GM23248 (cell line): ENCODE measurements around the gene RNF213. TPM values are rescaled to one million over a fixed set of nuclear protein-coding genes. Genes with fewer than 3 reads are reported as not detected.
A peak's percentile ranks its signal among the peaks of the same experiment; 100 is the strongest.
"Not testable (repeated sequence)": the region's sequence is repeated elsewhere in the genome, so short reads cannot be mapped to it uniquely, and the experiment has no call there.

Experiments
- DNase-seq: peaks from one replicate; pipeline ENCODE4 v3.0.0-alpha.2; 2015
- H2AFZ ChIP-seq: fragments of 200-600 bp; sonication (generic); 2 replicates; pipeline ENCODE4 v1.6.1; 2016; ENCODE audit warnings: antibody characterized with exemption
- H3F3A ChIP-seq: fragments of 200-600 bp; sonication (generic); 2 replicates; pipeline ENCODE4 v1.6.1; 2016; ENCODE audit warnings: mild to moderate bottlenecking, antibody characterized with exemption, mixed run types; ENCODE audit not compliant: insufficient read depth
- H3K27ac ChIP-seq: fragments of 200-600 bp; sonication (generic); 2 replicates; pipeline ENCODE4 v1.5.1; 2016; ENCODE audit warnings: mild to moderate bottlenecking
- H3K27me3 ChIP-seq: fragments of 200-600 bp; sonication (generic); replicated peaks from 2 replicates; pipeline ENCODE4 v1.6.1; 2016; ENCODE audit warnings: mild to moderate bottlenecking; ENCODE audit not compliant: insufficient read depth
- H3K36me3 ChIP-seq: fragments of 200-600 bp; sonication (generic); 2 replicates; pipeline ENCODE4 v1.6.1; 2016; ENCODE audit warnings: low read depth, mild to moderate bottlenecking
- H3K4me1 ChIP-seq: fragments of 200-600 bp; sonication (generic); 2 replicates; pipeline ENCODE4 v1.6.1; 2016; ENCODE audit warnings: mild to moderate bottlenecking; ENCODE audit not compliant: insufficient read depth
- H3K4me2 ChIP-seq: fragments of 200-600 bp; sonication (generic); one replicate; pipeline ENCODE4 v1.6.1; 2016; ENCODE audit warnings: mild to moderate bottlenecking; ENCODE audit not compliant: unreplicated experiment
- H3K4me3 ChIP-seq: fragments of 200-600 bp; sonication (generic); 2 replicates; pipeline ENCODE4 v1.5.1; 2016; ENCODE audit warnings: mild to moderate bottlenecking
- H3K79me2 ChIP-seq: fragments of 200-600 bp; sonication (generic); 2 replicates; pipeline ENCODE4 v1.6.1; 2016; ENCODE audit warnings: mild to moderate bottlenecking; ENCODE audit not compliant: insufficient read depth
- H3K9ac ChIP-seq: fragments of 200-600 bp; sonication (generic); 2 replicates; pipeline ENCODE4 v1.6.1; 2016; ENCODE audit warnings: mild to moderate bottlenecking
- H3K9me2 ChIP-seq: fragments of 200-600 bp; sonication (generic); 2 replicates; pipeline ENCODE4 v1.6.1; 2016; ENCODE audit warnings: mixed run types, mild to moderate bottlenecking, moderate library complexity; ENCODE audit not compliant: insufficient read depth
- H3K9me3 ChIP-seq: fragments of 200-600 bp; sonication (generic); one replicate; pipeline ENCODE4 v1.6.1; 2017; ENCODE audit warnings: low read depth
- H4K20me1 ChIP-seq: fragments of 200-600 bp; sonication (generic); 2 replicates; pipeline ENCODE4 v1.6.0; 2016; ENCODE audit not compliant: insufficient read depth
- EZH2 ChIP-seq: fragments of 200-600 bp; sonication (generic); IDR thresholded peaks from 2 replicates; pipeline ENCODE4 v1.6.1; 2018; ENCODE audit warnings: antibody characterized with exemption, mild to moderate bottlenecking; ENCODE audit not compliant: insufficient read depth, poor library complexity, severe bottlenecking
- EZH2phosphoT487 ChIP-seq: fragments of 200-600 bp; sonication (generic); IDR thresholded peaks from 2 replicates; pipeline ENCODE4 v1.6.1; 2018; ENCODE audit warnings: antibody characterized with exemption, moderate library complexity, mild to moderate bottlenecking, low read depth; ENCODE audit not compliant: insufficient read depth
- WGBS, 2 experiments: methylation state at CpG; one replicate each; pipeline ENCODE4 v1.1.6; 2015 to 2017; ENCODE audit warnings: low lambda C conversion rate in 2 of 2, low coverage in 1 of 2; ENCODE audit errors: missing lambda C conversion rate in 2 of 2; 5-methylcytosine and 5-hydroxymethylcytosine counted together
- in situ Hi-C: fragments of 300-500 bp; cut with MboI; formaldehyde crosslinking; loops from 2 replicates; pipeline ENCODE4 v1.15.0; 2020
- polyA plus RNA-seq: library from polyadenylated mRNA; unstranded; fragments of >200 nt; fragmentation: Nextera tagmentation; extraction: Ambion mirVana; gene quantifications from 2 replicates; pipeline ENCODE4 v1.2.1, GENCODE V29; 2016
- total RNA-seq: library from RNA; depleted of rRNA; stranded (reverse); fragments of >200 nt; shearing (Covaris generic); gene quantifications from 2 replicates; pipeline ENCODE4 v1.2.3, GENCODE V29; 2014

Gene RNF213
- total and polyA plus RNA-seq, 2 experiments from 2014 or later = 18.8 to 45.0 TPM

DNA sequence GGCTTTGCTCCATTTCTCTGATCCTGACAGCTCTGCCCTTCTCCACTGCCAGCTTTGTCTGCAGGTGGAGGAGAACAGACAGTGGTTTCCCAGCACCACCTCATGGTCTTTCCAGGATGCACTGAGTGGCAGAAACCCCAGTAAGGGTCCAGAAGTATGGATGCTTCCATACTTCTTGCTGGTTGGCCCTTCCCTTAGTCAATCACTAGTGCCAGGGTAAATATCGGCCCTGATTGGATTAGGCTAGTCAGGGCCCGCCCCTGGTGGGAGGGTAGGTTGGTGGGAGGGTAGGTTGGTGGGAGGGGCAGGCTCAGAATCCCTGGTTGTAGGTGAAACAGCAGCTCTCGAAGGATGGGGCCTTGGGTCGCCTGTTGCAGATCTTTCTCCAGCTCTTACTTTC, 10.2 kb downstream of the RNF213 start:
- peak; percentile 37 for DNase-seq
- in situ Hi-C loops = no loop called here
- Histone ChIP-seq H4K20me1 (no peaks in the 10 kb centered on the region), H3K27me3 (no peaks in the 10 kb centered on the region), H3K4me3 (no peak overlapping the region), H3K9me2 (no peaks in the 10 kb centered on the region), H2AFZ (no peak overlapping the region), H3K9me3 (no peaks in the 10 kb centered on the region), H3K9ac (no peak overlapping the region), H3K4me1 (no peaks in the 10 kb centered on the region), H3K4me2 (no peak overlapping the region), H3K79me2 (peaks cover 4% of the 10 kb centered on the region), H3F3A (no peaks in the 10 kb centered on the region; the same call in 1 of the 2 replicates), H3K27ac (no peak overlapping the region), H3K36me3 (peaks cover 3% of the 10 kb centered on the region; the same call in 1 of the 2 replicates)
- TF ChIP-seq EZH2 = no peak
- TF ChIP-seq EZH2phosphoT487 = no peak
- WGBS, 2 experiments = 74 to 79% methylated on average over 4 of the region's 4 CpGs

DNA sequence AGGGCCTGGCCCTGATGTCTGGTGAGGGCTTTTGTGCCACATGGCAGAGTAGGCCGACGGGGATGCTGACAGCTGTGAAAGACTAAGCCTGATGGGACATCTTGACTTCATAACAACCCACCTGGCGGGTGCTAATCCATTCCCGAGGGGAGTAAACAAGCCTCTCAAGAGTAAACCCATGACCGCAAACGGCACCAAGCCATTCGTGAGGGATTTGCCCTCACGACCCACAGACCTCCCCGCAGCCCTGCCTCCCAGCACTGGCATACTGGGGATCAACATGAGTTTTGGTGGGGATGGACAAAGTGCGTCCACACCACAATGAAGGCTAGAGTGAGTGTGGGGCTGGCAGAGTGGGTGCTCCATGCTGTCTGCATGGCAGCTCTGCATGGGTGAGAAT, 11.7 kb downstream of the RNF213 start:
- H3K27ac ChIP-seq = no peak overlapping the region
- no peaks in the 10 kb centered on the region for H3K4me1 ChIP-seq
- TF ChIP-seq EZH2phosphoT487 (no peak), EZH2 (no peak)
- in situ Hi-C loops = no loop called here
- no peaks in the 10 kb centered on the region for H3K27me3 ChIP-seq
- no peaks in the 10 kb centered on the region for H4K20me1 ChIP-seq
- H2AFZ ChIP-seq = no peak overlapping the region
- H3K4me2 ChIP-seq = no peak overlapping the region
- H3K9me2 ChIP-seq = no peaks in the 10 kb centered on the region
- DNase-seq = no peak
- WGBS, 2 experiments = 89 to 95% methylated on average over 10 of the region's 10 CpGs
- no peak overlapping the region for H3K9ac ChIP-seq
- no peak overlapping the region for H3K4me3 ChIP-seq
- peaks cover 4% of the 10 kb centered on the region for H3K79me2 ChIP-seq
- no peaks in the 10 kb centered on the region; the same call in 1 of the 2 replicates for H3F3A ChIP-seq
- H3K9me3 ChIP-seq = no peaks in the 10 kb centered on the region
- peaks cover 3% of the 10 kb centered on the region; the same call in 1 of the 2 replicates for H3K36me3 ChIP-seq

DNA sequence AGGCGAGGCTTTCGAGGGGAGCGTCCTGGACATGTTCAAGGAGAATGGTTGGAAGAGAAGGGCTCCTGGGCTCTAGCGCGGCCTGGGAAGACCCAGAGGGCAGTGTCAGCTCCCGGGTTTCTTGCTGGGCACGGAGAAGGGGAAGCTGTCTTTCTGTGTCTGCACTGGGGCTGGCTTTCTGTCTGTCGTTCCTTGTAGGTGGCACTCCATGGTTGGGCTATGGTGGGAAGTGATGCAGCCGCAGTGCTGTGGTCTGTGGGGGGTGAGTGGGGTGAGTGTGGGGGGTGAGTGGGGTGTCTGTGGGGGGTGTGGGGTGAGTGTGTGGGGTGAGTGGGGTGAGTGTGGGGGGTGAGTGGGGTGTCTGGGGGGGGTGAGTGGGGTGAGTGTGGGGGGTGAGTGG, 13.7 kb downstream of the RNF213 start:
- no peak for DNase-seq
- Histone ChIP-seq H3K36me3 (peaks cover 3% of the 10 kb centered on the region; the same call in 1 of the 2 replicates), H3K27ac (no peak overlapping the region), H3K9me2 (no peaks in the 10 kb centered on the region), H3K4me2 (no peak overlapping the region), H3K4me1 (peaks cover 5% of the 10 kb centered on the region; the same call in 1 of the 2 replicates), H3F3A (no peaks in the 10 kb centered on the region; the same call in 1 of the 2 replicates), H3K9me3 (no peaks in the 10 kb centered on the region), H3K79me2 (no peaks in the 10 kb centered on the region; the same call in 1 of the 2 replicates), H2AFZ (no peak overlapping the region), H3K9ac (no peak overlapping the region), H4K20me1 (no peaks in the 10 kb centered on the region), H3K27me3 (no peaks in the 10 kb centered on the region), H3K4me3 (no peak overlapping the region)
- TF ChIP-seq EZH2phosphoT487 (no peak), EZH2 (no peak)
- 79 to 83% methylated on average over 9 of the region's 9 CpGs for WGBS, 2 experiments
- in situ Hi-C loops = no loop called here

DNA sequence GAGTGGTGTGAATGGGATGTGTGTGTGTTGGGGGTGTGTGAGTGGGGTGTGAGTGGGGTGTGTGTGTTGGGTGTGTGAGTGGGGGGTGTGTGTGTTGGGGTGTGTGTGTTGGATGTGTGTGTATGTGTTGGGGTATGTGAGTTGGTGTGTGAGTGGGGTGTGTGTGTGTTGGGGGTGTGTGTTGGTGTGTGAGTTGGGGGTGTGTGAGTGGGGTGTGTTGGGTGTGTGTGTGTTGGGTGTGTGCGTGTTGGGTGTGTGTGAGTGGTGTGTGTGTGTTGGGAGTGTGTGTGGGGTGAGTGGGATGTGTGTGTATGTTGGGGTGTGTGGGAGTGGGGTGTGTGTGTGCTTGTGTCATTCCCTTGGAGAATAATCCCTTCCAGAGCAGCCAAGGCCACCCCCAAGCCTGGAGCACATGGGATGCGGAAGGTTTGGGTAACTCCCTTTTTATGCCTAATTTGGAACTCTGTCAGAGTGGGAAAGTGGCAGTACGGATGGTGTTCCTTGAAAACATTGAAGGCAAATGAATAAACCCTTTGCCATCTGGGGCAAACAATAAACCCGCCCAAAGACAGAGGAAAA, 14.3 kb downstream of the RNF213 start:
- Histone ChIP-seq H3K27ac (no peak overlapping the region), H3K4me1 (peaks cover 9% of the 10 kb centered on the region; the same call in 1 of the 2 replicates), H3K4me2 (no peak overlapping the region), H4K20me1 (no peaks in the 10 kb centered on the region), H3K9me2 (no peaks in the 10 kb centered on the region), H3K27me3 (no peaks in the 10 kb centered on the region), H3K9ac (no peak overlapping the region), H3K36me3 (no peaks in the 10 kb centered on the region; the same call in 1 of the 2 replicates), H3K9me3 (no peaks in the 10 kb centered on the region), H2AFZ (no peak overlapping the region), H3K79me2 (no peaks in the 10 kb centered on the region; the same call in 1 of the 2 replicates), H3K4me3 (no peak overlapping the region), H3F3A (no peaks in the 10 kb centered on the region)
- DNase-seq = no peak
- in situ Hi-C loops = no loop called here
- TF ChIP-seq EZH2 (no peak), EZH2phosphoT487 (no peak)
- 74 to 82% methylated on average over 3 to 4 of the region's 4 CpGs for WGBS, 2 experiments

DNA sequence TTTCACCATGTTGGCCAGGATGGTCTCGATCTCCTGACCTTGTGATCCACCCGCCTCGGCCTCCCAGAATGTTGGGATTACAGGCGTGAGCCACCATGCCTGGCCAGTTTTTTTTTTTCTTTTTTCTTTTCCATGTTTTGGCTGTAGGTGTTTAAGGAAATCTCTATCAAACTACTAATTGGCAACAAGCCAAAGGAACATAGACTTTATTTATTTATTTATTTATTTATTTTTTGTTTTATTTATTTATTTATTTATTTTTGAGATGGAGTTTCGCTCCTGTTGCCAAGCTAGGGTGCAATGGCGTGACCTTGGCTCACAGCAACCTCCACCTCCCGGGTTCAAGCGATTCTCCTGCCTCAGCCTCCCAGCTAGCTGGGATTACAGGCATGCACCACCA, 15.2 kb downstream of the RNF213 start:
- in situ Hi-C loops, H3K79me2 ChIP-seq, H3K27me3 ChIP-seq, H3K9me3 ChIP-seq, H3K36me3 ChIP-seq, H2AFZ ChIP-seq, H3K4me2 ChIP-seq, H3K4me3 ChIP-seq, H3K9ac ChIP-seq, H3K9me2 ChIP-seq, H3K27ac ChIP-seq, H4K20me1 ChIP-seq, H3F3A ChIP-seq: not testable (repeated sequence)
- peak; percentile 50 for DNase-seq
- WGBS, 2 experiments = 93 to 97% methylated on average over 8 of the region's 8 CpGs
- H3K4me1 ChIP-seq = peaks cover 16% of the 10 kb centered on the region; the same call in 1 of the 2 replicates
